Neural progenitor cell (in vitro differentiated cells): ENCODE measurements around the gene MRC2. TPM values are rescaled to one million over a fixed set of nuclear protein-coding genes. Genes with fewer than 3 reads are reported as not detected.

Experiments used
- DNase-seq: peaks from one replicate; pipeline ENCODE4 v3.0.0-alpha.2; 2016; ENCODE audit warnings: low spot score
- H2AFZ ChIP-seq: fragments of 200-600 bp; sonication (generic); replicated peaks from 2 replicates; pipeline ENCODE4 v1.6.1; 2016; ENCODE audit warnings: antibody characterized with exemption
- H3F3A ChIP-seq: fragments of 200-600 bp; sonication (generic); 2 replicates; pipeline ENCODE4 v1.6.1; 2016; ENCODE audit warnings: antibody characterized with exemption, low read depth
- H3K27ac ChIP-seq: fragments of 200-600 bp; sonication (generic); 2 replicates; pipeline ENCODE4 v1.5.1; 2016; ENCODE audit warnings: mild to moderate bottlenecking
- H3K27me3 ChIP-seq: fragments of 200-600 bp; sonication (generic); 2 replicates; pipeline ENCODE4 v1.6.1; 2016; ENCODE audit warnings: mild to moderate bottlenecking, moderate library complexity
- H3K36me3 ChIP-seq: fragments of 200-600 bp; sonication (generic); 2 replicates; pipeline ENCODE4 v1.5.1; 2016
- H3K4me1 ChIP-seq: fragments of 200-600 bp; sonication (generic); 2 replicates; pipeline ENCODE4 v1.6.1; 2016; ENCODE audit warnings: mixed run types
- H3K4me2 ChIP-seq: fragments of 200-600 bp; sonication (generic); 2 replicates; pipeline ENCODE4 v1.6.1; 2016
- H3K4me3 ChIP-seq: fragments of 200-600 bp; sonication (generic); 2 replicates; pipeline ENCODE4 v1.5.1; 2016
- H3K79me2 ChIP-seq: fragments of 200-600 bp; sonication (generic); 2 replicates; pipeline ENCODE4 v1.6.1; 2016; ENCODE audit warnings: low read depth
- H3K9ac ChIP-seq: fragments of 200-600 bp; sonication (generic); 2 replicates; pipeline ENCODE4 v1.6.1; 2016
- H3K9me3 ChIP-seq: fragments of 200-600 bp; sonication (generic); 2 replicates; pipeline ENCODE4 v1.5.1; 2016; ENCODE audit warnings: low read depth
- H4K20me1 ChIP-seq: fragments of 200-600 bp; sonication (generic); 2 replicates; pipeline ENCODE4 v1.6.1; 2016; ENCODE audit warnings: low read depth
- H3K27ac Mint-ChIP-seq: 3 replicates; pipeline ENCODE4 v1.8.0; 2021; ENCODE audit warnings: mixed read lengths
- H3K27me3 Mint-ChIP-seq: 2 replicates; pipeline ENCODE4 v1.8.0; 2022; ENCODE audit warnings: low read depth, mild to moderate bottlenecking, inconsistent platforms, moderate library complexity, mixed read lengths; ENCODE audit not compliant: insufficient read depth
- H3K36me3 Mint-ChIP-seq: 3 replicates; pipeline ENCODE4 v1.8.0; 2021; ENCODE audit warnings: mixed read lengths
- H3K4me1 Mint-ChIP-seq: 3 replicates; pipeline ENCODE4 v1.8.0; 2021; ENCODE audit warnings: mixed read lengths
- H3K4me3 Mint-ChIP-seq: 3 replicates; pipeline ENCODE4 v1.8.0; 2021; ENCODE audit warnings: mild to moderate bottlenecking, moderate library complexity, mixed read lengths
- H3K9me3 Mint-ChIP-seq: 3 replicates; pipeline ENCODE4 v1.8.0; 2020; ENCODE audit warnings: mixed read lengths
- CTCF ChIP-seq: fragments of 200-600 bp; sonication (generic); IDR thresholded peaks from 2 replicates; pipeline ENCODE4 v1.5.1; 2017; ENCODE audit warnings: antibody characterized with exemption, mild to moderate bottlenecking
- EZH2 ChIP-seq: fragments of 200-600 bp; sonication (generic); IDR thresholded peaks from 2 replicates; pipeline ENCODE4 v1.6.1; 2017; ENCODE audit warnings: antibody characterized with exemption, mild to moderate bottlenecking, moderate library complexity
- EZH2phosphoT487 ChIP-seq: fragments of 200-600 bp; sonication (generic); IDR thresholded peaks from 2 replicates; pipeline ENCODE4 v1.6.1; 2017; ENCODE audit warnings: antibody characterized with exemption
- total RNA-seq: library from RNA; depleted of rRNA; stranded (reverse); fragments of >200 nt; gene quantifications from 2 replicates; pipeline ENCODE4 v1.2.3, GENCODE V29; 2015; ENCODE audit warnings: low replicate concordance

Gene MRC2
- total RNA-seq, 1 donor from 2014 or later: 24.6 TPM

- Mint-ChIP-seq H3K9me3 (peaks cover 22% of the 10 kb centered on the region), H3K27ac (no peak overlapping the region), H3K4me1 (peaks cover 20% of the 10 kb centered on the region), H3K4me3 (no peak overlapping the region), H3K27me3 (peaks cover 13% of the 10 kb centered on the region), H3K36me3 (no peaks in the 10 kb centered on the region)
- H3F3A ChIP-seq: peaks cover 25% of the 10 kb centered on the region
- no peaks in the 10 kb centered on the region for H3K79me2 ChIP-seq
- no peak for DNase-seq
- no peak overlapping the region for H3K4me3 ChIP-seq
- no peak overlapping the region for H3K9ac ChIP-seq
- H4K20me1 ChIP-seq: peaks cover 5% of the 10 kb centered on the region
- TF ChIP-seq EZH2: no peak
- TF ChIP-seq CTCF: no peak
- TF ChIP-seq EZH2phosphoT487: no peak
- H3K27ac ChIP-seq: no peak overlapping the region
- no peaks in the 10 kb centered on the region for H3K36me3 ChIP-seq
- no peaks in the 10 kb centered on the region for H3K9me3 ChIP-seq
- no peak overlapping the region for H3K4me2 ChIP-seq
- peaks cover 32% of the 10 kb centered on the region for H3K4me1 ChIP-seq
- H2AFZ ChIP-seq: no peak overlapping the region
- peaks cover 25% of the 10 kb centered on the region for H3K27me3 ChIP-seq
Observed at GRCh38 chr17:62708587-62708986, 81.1 kb downstream of the MRC2 start.

GRCh38 chr17:62712171-62712581, 84.7 kb downstream of the MRC2 start:
- H3K9me3 Mint-ChIP-seq: peaks cover 21% of the 10 kb centered on the region
- H3K27me3 ChIP-seq: peaks cover 3% of the 10 kb centered on the region
- no peaks in the 10 kb centered on the region for H3K79me2 ChIP-seq
- H3K36me3 Mint-ChIP-seq: no peaks in the 10 kb centered on the region
- no peaks in the 10 kb centered on the region for H3K36me3 ChIP-seq
- no peaks in the 10 kb centered on the region for H3F3A ChIP-seq
- no peak overlapping the region for H3K27ac Mint-ChIP-seq
- no peak overlapping the region for H3K27ac ChIP-seq
- H3K9ac ChIP-seq: no peak overlapping the region
- H3K4me1 Mint-ChIP-seq: peaks cover 14% of the 10 kb centered on the region
- no peak overlapping the region for H2AFZ ChIP-seq
- H3K4me3 Mint-ChIP-seq: no peak overlapping the region
- no peaks in the 10 kb centered on the region for H3K9me3 ChIP-seq
- H4K20me1 ChIP-seq: no peaks in the 10 kb centered on the region
- H3K27me3 Mint-ChIP-seq: peaks cover 3% of the 10 kb centered on the region
- H3K4me3 ChIP-seq: no peak overlapping the region
- H3K4me1 ChIP-seq: peaks cover 9% of the 10 kb centered on the region
- no peak for TF ChIP-seq EZH2
- TF ChIP-seq EZH2phosphoT487: no peak
- TF ChIP-seq CTCF: no peak
- no peak for DNase-seq
- no peak overlapping the region for H3K4me2 ChIP-seq

- Histone ChIP-seq H4K20me1 (no peaks in the 10 kb centered on the region), H3K4me2 (no peak overlapping the region), H3K27me3 (no peaks in the 10 kb centered on the region), H3K9me3 (no peaks in the 10 kb centered on the region), H3K9ac (no peak overlapping the region), H3K4me1 (peaks cover 9% of the 10 kb centered on the region), H3K4me3 (no peak overlapping the region), H3K79me2 (no peaks in the 10 kb centered on the region), H2AFZ (peak overlapping the region; percentile 69), H3K27ac (no peak overlapping the region), H3K36me3 (no peaks in the 10 kb centered on the region), H3F3A (no peaks in the 10 kb centered on the region)
- no peak overlapping the region for H3K4me3 Mint-ChIP-seq
- peak; percentile 58 for DNase-seq
- peaks cover 14% of the 10 kb centered on the region for H3K4me1 Mint-ChIP-seq
- H3K27me3 Mint-ChIP-seq: peaks cover 3% of the 10 kb centered on the region
- H3K36me3 Mint-ChIP-seq: no peaks in the 10 kb centered on the region
- H3K9me3 Mint-ChIP-seq: peaks cover 16% of the 10 kb centered on the region
- H3K27ac Mint-ChIP-seq: no peak overlapping the region
- TF ChIP-seq CTCF: no peak
- TF ChIP-seq EZH2phosphoT487: no peak
- no peak for TF ChIP-seq EZH2
Observed at GRCh38 chr17:62713086-62713881, 85.8 kb downstream of the MRC2 start.
